ENCODE data around the gene NCAM2.
A peak's percentile ranks its signal among the peaks of the same experiment; 100 is the strongest.

Gene NCAM2

GRCh38 chr21:20996421-20997310, 1.5 kb upstream of the NCAM2 start:
- TF ChIP-seq CTCF (conservative IDR thresholded peaks at IDR 0.05): no peak

GRCh38 chr21:20997311-20997635, 936 bp upstream of the NCAM2 start:
- H3K27ac ChIP-seq: no peak overlapping the region
- no peak for TF ChIP-seq CTCF (conservative IDR thresholded peaks at IDR 0.05)

More at GRCh38 chr21:20996421-20997310, 1.5 kb upstream of the NCAM2 start:
- H3K27ac ChIP-seq: no peak overlapping the region

- no peak for TF ChIP-seq CTCF (conservative IDR thresholded peaks at IDR 0.05)
- peak overlapping the region; percentile 42 for H3K27ac ChIP-seq
Observed at GRCh38 chr21:20998456-20998789, 214 bp downstream of the NCAM2 start.

- no peak for TF ChIP-seq CTCF (conservative IDR thresholded peaks at IDR 0.05)
Observed at GRCh38 chr21:20998886-20999285, 677 bp downstream of the NCAM2 start.

GRCh38 chr21:20999659-21000058, 1.4 kb downstream of the NCAM2 start:
- H3K27ac ChIP-seq: no peak overlapping the region; the same call in 1 of the 2 replicates
- peak; percentile 97 for TF ChIP-seq CTCF (conservative IDR thresholded peaks at IDR 0.05)

More at GRCh38 chr21:20998886-20999285, 677 bp downstream of the NCAM2 start:
- H3K27ac ChIP-seq: peak overlapping the region; percentile 42

- TF ChIP-seq CTCF (conservative IDR thresholded peaks at IDR 0.05): no peak
- peak overlapping the region; percentile 0; the same call in 1 of the 2 replicates for H3K27ac ChIP-seq
Observed at GRCh38 chr21:21000591-21001175, 2.5 kb downstream of the NCAM2 start.

GRCh38 chr21:21001591-21002100, 3.4 kb downstream of the NCAM2 start:
- H3K27ac ChIP-seq: peak overlapping the region; percentile 0; the same call in 1 of the 2 replicates
- no peak for TF ChIP-seq CTCF (conservative IDR thresholded peaks at IDR 0.05)
